H1 (cell line): Measurements from ENCODE around the gene PEX3. TPM values are rescaled to one million over a fixed set of nuclear protein-coding genes. Genes with fewer than 3 reads are reported as not detected.

ENCODE experiments used
- CTCF ChIA-PET: fragments of 300-600 bp; sonication (Branson Sonifier 250); formaldehyde crosslinking; loops from one replicate; lab custom pipeline; 2021; ENCODE audit not compliant: partially characterized antibody; lab: Charles Lee
- POLR2A ChIA-PET: fragments of 300-600 bp; sonication (Branson Sonifier 250); formaldehyde crosslinking; loops from one replicate; lab custom pipeline; 2021; ENCODE audit warnings: inconsistent platforms; ENCODE audit not compliant: partially characterized antibody; lab: Charles Lee
- DNase-seq, 2 experiments: peaks; one replicate each; pipeline versions ENCODE4 v3.0.0 to v3.0.0-alpha.2; 2010 to 2022; ENCODE audit warnings: low spot score in 2 of 2, low read depth in 1 of 2, mixed read lengths in 1 of 2
- FAIRE-seq: peaks from 2 replicates; lab custom pipeline; 2011; peaks lifted over from hg19 to GRCh38; lab: Jason Lieb, UNC
- H2AFZ ChIP-seq: 2 replicates; pipeline ENCODE4 v1.8.1; 2012; ENCODE audit warnings: low read length, inconsistent platforms
- H2AK5ac ChIP-seq: 2 replicates; pipeline ENCODE4 v1.6.1; 2013; ENCODE audit warnings: low read depth, low read length
- H2BK120ac ChIP-seq: replicated peaks from 2 replicates; pipeline ENCODE3; 2013; ENCODE audit warnings: low read depth, low read length, inconsistent platforms
- H2BK12ac ChIP-seq: 2 replicates; pipeline ENCODE4 v1.6.1; 2013; ENCODE audit warnings: low read depth, low read length
- H2BK15ac ChIP-seq: 2 replicates; pipeline ENCODE4 v1.6.1; 2013; ENCODE audit warnings: low read length
- H2BK20ac ChIP-seq: 2 replicates; pipeline ENCODE4 v1.6.1; 2013; ENCODE audit warnings: low read length
- H2BK5ac ChIP-seq: 2 replicates; pipeline ENCODE4 v1.6.1; 2013; ENCODE audit warnings: low read depth, low read length
- H3K14ac ChIP-seq: 2 replicates; pipeline ENCODE4 v1.6.1; 2013; ENCODE audit warnings: inconsistent platforms; ENCODE audit not compliant: insufficient read length
- H3K18ac ChIP-seq: 2 replicates; pipeline ENCODE4 v1.6.1; 2013; ENCODE audit warnings: low read length; ENCODE audit errors: extremely low read depth
- H3K23ac ChIP-seq: 2 replicates; pipeline ENCODE4 v1.6.1; 2013; ENCODE audit warnings: inconsistent platforms; ENCODE audit not compliant: insufficient read length
- H3K23me2 ChIP-seq: 2 replicates; pipeline ENCODE4 v1.6.1; 2013; ENCODE audit warnings: low read depth, low read length
- H3K27ac ChIP-seq: 2 replicates; pipeline ENCODE4 v1.6.1; 2011; ENCODE audit warnings: low read depth, low read length, inconsistent platforms
- H3K27me3 ChIP-seq, 4 experiments: replicated peaks in 1 of 4; 1 replicate in 1 of 4; 2 replicates in 3 of 4; pipeline versions ENCODE4 v1.6.1 to v1.8.1; 2011 to 2013; ENCODE audit warnings: low read length in 3 of 4, mild to moderate bottlenecking in 3 of 4, inconsistent platforms in 2 of 4, mixed read lengths in 2 of 4, moderate library complexity in 1 of 4; ENCODE audit not compliant: control insufficient read depth in 3 of 4, insufficient read depth in 3 of 4; ENCODE audit errors: extremely low read depth in 1 of 4
- H3K36me3 ChIP-seq, 4 experiments: 2 replicates each; pipeline versions ENCODE4 v1.6.1 to v1.8.1; 2011 to 2013; ENCODE audit warnings: mild to moderate bottlenecking in 4 of 4, low read length in 3 of 4, moderate library complexity in 2 of 4, control low read depth in 1 of 4, inconsistent platforms in 1 of 4; ENCODE audit not compliant: insufficient read depth in 4 of 4, control insufficient read depth in 2 of 4
- H3K4ac ChIP-seq: replicated peaks from 2 replicates; pipeline ENCODE3; 2013; ENCODE audit warnings: low read length, low read depth, mixed read lengths, inconsistent platforms; ENCODE audit not compliant: insufficient read length
- H3K4me1 ChIP-seq, 4 experiments: replicated peaks in 1 of 4; 1 replicate in 1 of 4; 2 replicates in 3 of 4; pipeline versions ENCODE4 v1.6.1 to v1.8.1; 2011 to 2013; ENCODE audit warnings: low read length in 3 of 4, inconsistent platforms in 2 of 4, mixed read lengths in 1 of 4; ENCODE audit not compliant: insufficient read depth in 4 of 4, control insufficient read depth in 3 of 4
- H3K4me2 ChIP-seq, 2 experiments: 2 replicates each; pipeline versions ENCODE4 v1.6.1 to v1.8.1; 2011 to 2013; ENCODE audit warnings: low read depth in 2 of 2, low read length in 2 of 2, control low read depth in 1 of 2, inconsistent platforms in 1 of 2, mild to moderate bottlenecking in 1 of 2; ENCODE audit not compliant: insufficient read depth in 1 of 2
- H3K4me3 ChIP-seq, 4 experiments: fragments of 200-600, 300-600 bp in 1 of 4; sonication (generic), shearing (Covaris generic), sonication (Bioruptor Twin) in 1 of 4; 2 replicates each; pipeline versions ENCODE4 v1.5.1 to v1.8.1; 2011 to 2016; ENCODE audit warnings: low read length in 4 of 4, low read depth in 3 of 4, control low read depth in 2 of 4, inconsistent platforms in 2 of 4, mild to moderate bottlenecking in 2 of 4, mixed read lengths in 1 of 4, moderate library complexity in 1 of 4; ENCODE audit not compliant: insufficient read depth in 2 of 4; ENCODE audit errors: extremely low read depth in 1 of 4
- H3K56ac ChIP-seq: replicated peaks from 2 replicates; pipeline ENCODE3; 2013; ENCODE audit warnings: low read depth, mild to moderate bottlenecking, mixed read lengths, low read length, inconsistent platforms; ENCODE audit not compliant: insufficient read length
- H3K79me1 ChIP-seq: 2 replicates; pipeline ENCODE4 v1.6.1; 2013; ENCODE audit warnings: low read depth, low read length, control low read depth
- H3K79me2 ChIP-seq, 2 experiments: 2 replicates each; pipeline versions ENCODE4 v1.6.1 to v1.8.1; 2012 to 2013; ENCODE audit warnings: low read length in 2 of 2, mild to moderate bottlenecking in 2 of 2, inconsistent platforms in 1 of 2; ENCODE audit not compliant: insufficient read depth in 2 of 2, control insufficient read depth in 1 of 2
- H3K9ac ChIP-seq, 4 experiments: replicated peaks in 1 of 4; 1 replicate in 1 of 4; 2 replicates in 3 of 4; pipeline versions ENCODE4 v1.6.1 to v1.8.1; 2011 to 2013; ENCODE audit warnings: low read depth in 3 of 4, low read length in 3 of 4, control low read depth in 2 of 4, mild to moderate bottlenecking in 2 of 4, moderate library complexity in 2 of 4, inconsistent platforms in 1 of 4; ENCODE audit errors: extremely low read depth in 1 of 4
- H3K9me3 ChIP-seq, 2 experiments: 2 replicates each; pipeline versions ENCODE4 v1.6.1 to v1.8.1; 2012 to 2013; ENCODE audit warnings: mild to moderate bottlenecking in 2 of 2, moderate library complexity in 2 of 2, control low read depth in 1 of 2, inconsistent platforms in 1 of 2, low read depth in 1 of 2, low read length in 1 of 2, mixed read lengths in 1 of 2; ENCODE audit not compliant: insufficient read depth in 2 of 2
- H4K20me1 ChIP-seq, 2 experiments: replicated peaks in 1 of 2; 2 replicates each; pipeline versions ENCODE3 to v1.8.1; 2011 to 2013; ENCODE audit warnings: inconsistent platforms in 2 of 2, low read length in 2 of 2, mild to moderate bottlenecking in 1 of 2; ENCODE audit not compliant: insufficient read depth in 2 of 2, control insufficient read depth in 1 of 2
- H4K5ac ChIP-seq: 2 replicates; pipeline ENCODE4 v1.6.1; 2013; ENCODE audit warnings: low read length, low read depth, mixed read lengths, inconsistent platforms; ENCODE audit not compliant: insufficient read length
- H4K8ac ChIP-seq: 2 replicates; pipeline ENCODE4 v1.8.0; 2013; ENCODE audit warnings: mild to moderate bottlenecking, moderate library complexity, low read length, inconsistent platforms; ENCODE audit not compliant: insufficient read depth; ENCODE audit errors: extremely low read depth
- H4K91ac ChIP-seq: replicated peaks from 2 replicates; pipeline ENCODE3; 2013; ENCODE audit warnings: low read length, mixed read lengths, inconsistent platforms; ENCODE audit not compliant: insufficient read length
- BACH1 ChIP-seq: IDR thresholded peaks from 2 replicates; pipeline ENCODE4 v1.6.1; 2012; ENCODE audit warnings: low read length, improper control_type of control experiment
- E2F6 ChIP-seq: IDR thresholded peaks from 2 replicates; pipeline ENCODE4 v1.6.1; 2012; ENCODE audit warnings: inconsistent platforms
- EGR1 ChIP-seq: IDR thresholded peaks from 2 replicates; pipeline ENCODE4 v1.6.1; 2011; ENCODE audit warnings: low read depth, low read length, borderline replicate concordance
- JUND ChIP-seq: IDR thresholded peaks from 2 replicates; pipeline ENCODE4 v1.6.1; 2011; ENCODE audit warnings: mild to moderate bottlenecking, improper control_type of control experiment, low read length
- SP1 ChIP-seq: IDR thresholded peaks from 2 replicates; pipeline ENCODE4 v1.6.1; 2011; ENCODE audit warnings: low read depth, low read length
- WGBS, 2 experiments: shearing (Covaris generic) in 1 of 2; methylation state at CpG; one replicate each; pipeline versions ENCODE4 v1.1.6 to v1.1.7; 2013 to 2015; ENCODE audit warnings: low lambda C conversion rate in 2 of 2, mixed read lengths in 2 of 2, inconsistent platforms in 1 of 2, low coverage in 1 of 2, missing lambda C conversion rate in 1 of 2; ENCODE audit not compliant: insufficient replicate concordance in 2 of 2, insufficient coverage in 1 of 2, insufficient read length in 1 of 2; ENCODE audit errors: extremely low coverage in 1 of 2, missing lambda C conversion rate in 1 of 2; 5-methylcytosine and 5-hydroxymethylcytosine counted together
- polyA plus RNA-seq, 7 experiments: library from polyadenylated mRNA; depleted of rRNA in 3 of 7; stranded (reverse) in 5 of 7; unstranded in 2 of 7; fragments of >200 nt in 5 of 7; fragments of 200-250 nt in 2 of 7; gene quantifications; 1 replicate in 5 of 7; 2 replicates in 1 of 7; 4 replicates in 1 of 7; pipeline versions ENCODE4 v1.2.1 to v1.2.3, GENCODE V29; 2011 to 2013; ENCODE audit warnings: missing spikeins in 2 of 7, mixed read lengths in 2 of 7
- total RNA-seq: library from RNA; stranded (reverse); fragmentation: NEBNext Ultra II Directional; extraction: Animal tissue kit (Norgen Biotek cat#: 25700); gene quantifications from 2 replicates; pipeline ENCODE4 v1.2.1, GENCODE V29; 2021

The PEX3 gene
- total and polyA plus RNA-seq, 2 of the 8 experiments (the other 6 are each of a cell fraction or from before 2014, with no cell fraction given) = 8.0 to 16.8 TPM

GRCh38 chr6:143515061-143515760 is 64.6 kb downstream of the PEX3 start:
- no peaks in the 10 kb centered on the region for H4K20me1 ChIP-seq
- H3K9ac ChIP-seq = no peak overlapping the region
- H2BK5ac ChIP-seq = no peak overlapping the region
- H2AFZ ChIP-seq = no peak overlapping the region
- peaks cover 8% of the 10 kb centered on the region for H3K23me2 ChIP-seq
- H3K18ac ChIP-seq = no peak overlapping the region
- no peak overlapping the region for H3K56ac ChIP-seq
- H3K14ac ChIP-seq = no peak overlapping the region
- H3K27ac ChIP-seq = no peak overlapping the region
- H3K4me1 ChIP-seq = peaks cover 8 to 14% (median 12%) of the 10 kb centered on the region in 4 experiments
- H2BK120ac ChIP-seq = no peak overlapping the region
- H4K8ac ChIP-seq = no peak overlapping the region
- H4K91ac ChIP-seq = no peak overlapping the region
- FAIRE-seq (no peak), DNase-seq (no peak)
- WGBS, 2 experiments = 85% methylated on average over 12 of the region's 12 CpGs; no CpG with 5 or more reads in 1 of the 2 experiments
- POLR2A ChIA-PET = interaction anchor here (0.6 kb wide), 1 partner anchor 63 kb away, joined by 3 read pairs; no protein-coding TSS in a partner anchor
- CTCF ChIA-PET = interaction anchor here (0.8 to 7.5 kb wide), 7 partner anchors 10 to 434 kb away, joined by 3 to 77 read pairs (median 4); no protein-coding TSS in a partner anchor
- no peak overlapping the region for H3K4me3 ChIP-seq
- H2BK15ac ChIP-seq = peak overlapping the region; percentile 22; the same call in 1 of the 2 replicates
- no peak overlapping the region for H4K5ac ChIP-seq
- no peak overlapping the region for H3K4me2 ChIP-seq
- no peak overlapping the region for H3K4ac ChIP-seq
- H3K79me2 ChIP-seq = peaks cover 0 to 9% of the 10 kb centered on the region in 2 experiments; a peak in 2 of 4 replicates
- no peak overlapping the region for H2AK5ac ChIP-seq
- no peak overlapping the region for H2BK12ac ChIP-seq
- no peak overlapping the region for H3K23ac ChIP-seq
- H3K27me3 ChIP-seq = peaks cover 0 to 9% (median 5%) of the 10 kb centered on the region in 4 experiments; a peak in 3 of 7 replicates
- H2BK20ac ChIP-seq = no peak overlapping the region
- H3K79me1 ChIP-seq = no peaks in the 10 kb centered on the region
- H3K36me3 ChIP-seq = no peaks in the 10 kb centered on the region
- H3K9me3 ChIP-seq = no peaks in the 10 kb centered on the region
- no peak for TF ChIP-seq BACH1
- no peak for TF ChIP-seq E2F6
- TF ChIP-seq EGR1 = no peak
- no peak for TF ChIP-seq JUND
- no peak for TF ChIP-seq SP1
